HL-60 (cell line): ENCODE measurements around the gene PACS1.

Experiments used
- CTCF ChIP-seq: IDR thresholded peaks from one replicate; pipeline ENCODE4 v1.5.1; 2011; ENCODE audit warnings: low read length, control low read depth, inconsistent platforms; ENCODE audit not compliant: insufficient read depth
- GABPA ChIP-seq: IDR thresholded peaks from 2 replicates; pipeline ENCODE4 v1.6.1; 2012; ENCODE audit warnings: low read depth
- POLR2AphosphoS5 ChIP-seq: IDR thresholded peaks from 2 replicates; pipeline ENCODE4 v1.6.1; 2012; ENCODE audit warnings: low read depth
- REST ChIP-seq: IDR thresholded peaks from 2 replicates; pipeline ENCODE4 v1.6.1; 2012; ENCODE audit warnings: low read depth; ENCODE audit not compliant: insufficient replicate concordance
- SPI1 ChIP-seq: IDR thresholded peaks from 2 replicates; pipeline ENCODE4 v1.6.1; 2012; ENCODE audit warnings: low read depth, mild to moderate bottlenecking, borderline replicate concordance

GRCh38 chr11:66036334-66036710 is 33.8 kb upstream of the PACS1 start:
- no peak for TF ChIP-seq CTCF
- TF ChIP-seq POLR2AphosphoS5 = no peak
- no peak for TF ChIP-seq REST
- TF ChIP-seq GABPA = no peak
- no peak for TF ChIP-seq SPI1
